NCI-H2107 treated with DMSO at 0.1 percent for 48 hours (cell line): ENCODE measurements around the gene ECSIT.

ENCODE experiments used
- DNase-seq: peaks from one replicate; lab custom pipeline; 2025; ENCODE audit not compliant: unreplicated experiment; lab: John Stamatoyannopoulos, UW

ECSIT gene

DNA sequence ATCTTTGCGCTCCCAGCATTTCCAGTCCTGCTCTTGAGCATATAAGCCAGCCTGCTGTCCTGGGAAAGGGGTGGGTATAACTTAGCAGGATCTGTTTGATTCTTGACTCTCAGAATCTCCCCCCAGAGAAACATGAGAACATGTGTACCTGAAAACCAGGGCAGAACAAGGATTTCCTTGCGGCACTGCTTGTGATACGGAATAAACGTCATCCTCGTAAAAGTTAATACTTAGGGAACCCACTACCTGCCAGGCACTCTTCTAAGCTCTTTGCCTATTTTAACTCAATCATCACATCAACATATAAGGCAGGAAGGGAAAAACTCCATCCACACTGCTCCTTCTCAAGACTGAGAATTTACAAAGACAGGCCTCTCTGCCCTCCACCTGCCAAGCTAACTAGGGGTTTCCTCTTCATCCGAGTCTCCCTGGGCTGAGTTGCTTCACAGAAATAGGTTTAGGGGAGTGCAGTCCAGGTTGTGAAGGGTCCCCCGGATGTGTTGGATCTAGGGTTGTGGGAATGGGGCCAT, 24.4 kb downstream of the ECSIT start:
- DNase-seq: no peak

DNA sequence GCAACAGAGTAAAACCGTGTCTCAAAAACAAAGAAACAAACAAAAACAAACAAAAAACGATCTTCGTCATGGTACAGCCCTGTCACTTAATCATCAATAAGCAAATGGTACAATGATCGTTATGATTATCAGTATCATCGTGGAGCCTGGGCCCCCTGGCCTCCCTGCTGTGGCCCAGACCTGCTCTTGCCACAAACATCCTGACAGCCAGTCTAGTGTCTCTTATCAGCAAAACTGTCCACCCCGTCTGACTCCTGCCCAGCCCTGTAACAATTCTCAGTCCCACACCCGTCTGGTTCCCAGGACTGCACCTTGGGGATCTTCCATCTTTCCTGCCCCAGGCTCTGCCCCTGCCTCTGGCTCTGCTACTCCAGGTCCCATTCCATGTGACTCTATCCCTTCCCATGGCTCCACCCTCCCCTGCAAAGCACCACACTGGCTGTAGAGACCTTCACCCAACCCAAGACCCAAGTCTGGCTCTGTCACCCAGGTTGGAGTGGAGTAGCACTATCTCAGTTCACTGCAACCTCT, 29.0 kb downstream of the ECSIT start:
- no peak for DNase-seq

DNA sequence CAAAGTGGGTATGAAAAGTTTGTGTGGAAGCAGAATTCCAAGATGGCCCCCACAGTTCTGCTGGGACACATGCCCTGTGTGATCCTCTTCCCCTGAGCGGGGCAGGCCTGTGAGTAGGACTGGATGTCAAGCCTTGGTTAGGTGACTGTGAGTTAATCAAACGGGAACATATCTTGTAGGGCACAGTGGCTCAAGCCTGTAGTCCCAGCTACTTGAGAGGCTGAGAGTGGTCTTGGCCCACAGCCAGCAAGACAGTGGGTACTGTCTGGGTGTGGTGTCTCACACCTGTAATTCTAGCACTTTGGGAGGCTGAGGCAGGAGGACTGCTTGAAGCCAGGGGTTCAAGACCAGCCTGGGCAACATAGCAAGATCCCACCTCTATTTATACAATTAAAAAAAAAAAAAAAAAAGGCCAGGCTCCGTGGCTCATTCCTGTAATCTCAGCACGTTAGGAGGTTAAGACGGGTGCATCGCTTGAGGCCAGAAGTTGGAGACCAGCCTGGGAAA, 29.7 kb downstream of the ECSIT start:
- no peak for DNase-seq

DNA sequence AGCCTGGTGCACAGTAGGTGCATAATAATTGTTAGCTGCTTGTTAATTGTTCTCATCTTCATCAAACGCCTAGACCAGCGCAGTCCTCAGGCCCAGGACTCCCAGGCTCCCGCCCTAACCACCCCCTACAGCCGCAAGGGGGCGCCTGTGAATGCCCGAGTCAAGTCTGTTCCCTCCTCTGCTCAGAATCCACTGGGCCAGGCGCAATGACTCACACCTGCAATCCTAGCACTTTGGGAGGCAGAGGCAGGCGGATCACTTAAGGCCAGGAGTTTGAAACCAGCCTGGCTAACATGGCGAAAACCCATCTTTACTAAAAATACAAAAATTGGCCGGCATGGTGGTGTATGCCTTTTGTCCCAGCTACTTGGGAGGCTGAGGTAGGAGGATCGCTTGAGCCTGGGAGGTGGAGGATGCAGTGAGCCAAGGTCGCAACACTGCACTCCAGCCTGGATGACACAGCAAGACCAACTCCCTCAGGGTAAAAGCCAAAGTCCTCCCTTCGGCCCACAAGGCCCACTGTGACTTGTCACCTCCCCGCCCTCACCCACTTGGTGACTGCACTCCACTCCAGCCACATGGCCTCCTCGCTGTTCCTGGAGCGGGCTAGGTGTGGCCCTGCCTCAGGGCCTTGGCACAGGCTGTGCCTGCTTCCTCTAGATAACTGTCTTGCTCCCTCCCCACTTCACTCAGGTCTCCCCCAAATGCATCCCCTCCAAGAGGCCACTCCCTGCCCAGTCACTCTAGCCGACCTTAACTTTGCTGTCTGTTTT, 32.4 kb downstream of the ECSIT start:
- no peak for DNase-seq

DNA sequence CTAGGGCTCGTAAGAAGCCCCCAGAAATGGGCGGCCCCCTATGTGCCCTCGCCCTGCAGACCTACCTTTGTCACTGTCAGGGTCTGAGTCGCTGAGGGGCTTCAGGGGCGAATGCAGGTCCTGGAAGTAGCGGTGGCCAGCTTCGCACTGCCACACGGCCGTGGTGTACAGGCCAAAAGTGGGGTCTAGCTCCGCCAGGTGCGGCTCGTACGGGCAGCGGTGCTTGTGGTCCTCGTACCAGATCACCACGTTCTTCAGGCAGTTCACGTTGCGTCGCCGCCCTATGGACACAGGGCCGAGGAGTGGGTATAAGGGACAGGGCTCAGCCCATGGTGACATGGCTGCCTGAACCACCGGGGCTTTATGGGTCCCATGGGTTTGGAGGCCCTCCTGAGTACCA, 33.0 kb downstream of the ECSIT start:
- no peak for DNase-seq

DNA sequence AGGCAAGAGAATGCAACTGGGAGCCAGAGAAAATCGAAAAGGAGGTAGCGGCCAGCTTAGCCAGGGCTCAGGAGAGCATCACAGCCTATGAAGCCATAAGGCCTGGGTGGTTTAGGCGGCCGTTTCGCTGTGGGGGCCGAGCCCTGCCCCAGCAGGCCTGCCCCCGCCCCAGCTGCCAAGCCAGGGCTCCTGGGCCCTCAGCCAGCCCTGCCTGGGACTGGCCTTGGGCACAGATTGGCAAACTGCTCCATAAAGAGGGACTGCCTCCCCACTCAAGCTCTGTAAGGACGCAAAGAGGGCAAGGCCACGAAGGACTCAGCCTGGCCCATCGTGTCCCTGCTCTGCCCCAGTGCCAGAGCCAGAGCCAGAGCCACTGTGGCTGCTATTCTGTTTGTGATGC, 33.5 kb downstream of the ECSIT start:
- no peak for DNase-seq

DNA sequence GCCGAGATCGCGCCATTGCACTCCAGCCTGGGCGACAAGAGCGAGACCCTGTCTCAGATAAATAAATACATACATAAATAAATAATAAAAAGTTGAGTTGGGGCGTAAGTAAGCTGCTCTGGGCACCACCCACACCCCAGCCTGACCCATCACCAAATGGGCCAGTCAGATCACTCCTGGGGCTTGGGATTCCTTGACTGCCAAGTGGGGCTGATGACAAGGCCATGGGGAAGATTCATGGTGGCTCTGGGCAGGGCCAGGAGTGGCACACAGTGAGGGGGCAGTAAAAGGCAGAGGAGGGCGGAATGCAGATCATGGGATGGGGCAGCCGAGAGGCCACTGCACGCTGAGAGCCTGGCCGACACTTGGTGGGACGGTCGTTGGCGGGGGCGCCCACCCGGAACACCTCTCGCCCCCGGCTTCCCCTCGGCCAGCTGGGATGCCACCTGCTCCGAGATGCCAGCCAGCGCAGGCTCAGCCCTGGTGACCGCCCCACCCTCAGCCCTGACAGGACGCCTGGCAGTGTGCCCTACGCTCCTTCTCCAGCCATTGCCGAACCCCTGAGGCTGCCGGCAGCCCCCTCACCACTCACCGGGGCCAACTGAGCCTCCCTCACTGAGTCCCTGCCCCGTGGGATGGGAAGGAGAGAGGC, 34.2 kb downstream of the ECSIT start:
- no peak for DNase-seq

DNA sequence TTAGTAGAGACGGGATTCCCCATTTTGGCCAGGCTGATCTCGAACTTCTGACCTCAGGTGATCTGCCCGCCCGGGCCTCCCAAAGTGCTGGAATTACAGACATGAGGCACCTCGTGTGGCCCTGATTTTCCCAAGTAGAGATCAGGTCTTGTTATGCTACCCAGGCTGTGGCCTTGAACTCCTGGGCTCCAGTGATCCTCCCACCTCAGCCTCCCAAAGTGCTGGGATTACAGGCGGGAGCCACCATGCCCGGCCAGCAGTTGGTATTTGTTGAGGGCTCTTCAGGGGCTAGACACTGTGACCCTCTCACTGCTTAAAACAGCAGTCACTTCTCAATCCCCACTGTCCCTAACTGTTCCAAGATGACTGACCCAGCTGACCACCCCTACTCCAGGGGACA, 39.6 kb downstream of the ECSIT start:
- no peak for DNase-seq

DNA sequence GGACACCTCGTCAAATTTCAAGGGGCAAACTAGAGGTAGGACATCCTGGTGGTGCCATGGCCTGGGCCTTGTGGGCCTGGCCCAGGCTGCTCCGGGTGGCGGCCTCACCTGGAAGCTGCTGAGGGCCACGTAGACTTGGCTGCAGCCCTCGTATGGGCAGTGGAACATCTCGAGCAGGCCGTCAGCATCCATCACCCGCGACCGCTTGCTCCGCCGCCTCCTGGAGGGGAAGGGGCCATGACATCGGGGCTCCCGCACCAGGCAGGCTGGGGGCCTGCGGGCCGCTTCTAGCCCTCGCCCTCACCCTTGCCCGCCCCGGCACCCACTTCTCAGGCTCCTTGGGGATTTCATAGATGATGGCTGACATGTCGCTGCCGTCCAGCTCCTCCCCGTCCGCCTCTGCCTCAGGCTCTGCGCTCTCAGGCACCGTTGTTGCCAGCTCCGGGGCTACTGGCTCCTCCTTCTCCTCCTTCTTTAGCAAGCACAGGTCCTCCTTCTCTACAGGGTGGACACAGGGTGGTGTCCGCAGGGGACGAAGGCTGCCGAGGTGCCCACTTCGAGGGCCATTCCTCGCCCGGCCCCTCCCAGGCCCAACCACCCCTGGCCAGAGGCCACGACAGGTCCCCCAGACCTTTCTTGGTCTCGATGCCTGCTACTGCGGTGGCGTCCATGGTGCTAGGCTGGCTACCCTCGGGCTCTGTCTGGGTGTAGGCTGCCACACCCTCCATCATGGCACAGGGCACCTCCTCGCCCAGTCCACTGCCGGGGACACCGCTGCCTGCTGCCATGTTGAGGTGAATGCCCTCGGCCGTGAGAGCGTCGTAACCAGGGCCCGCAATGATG, 42.1 kb downstream of the ECSIT start:
- DNase-seq: no peak

DNA sequence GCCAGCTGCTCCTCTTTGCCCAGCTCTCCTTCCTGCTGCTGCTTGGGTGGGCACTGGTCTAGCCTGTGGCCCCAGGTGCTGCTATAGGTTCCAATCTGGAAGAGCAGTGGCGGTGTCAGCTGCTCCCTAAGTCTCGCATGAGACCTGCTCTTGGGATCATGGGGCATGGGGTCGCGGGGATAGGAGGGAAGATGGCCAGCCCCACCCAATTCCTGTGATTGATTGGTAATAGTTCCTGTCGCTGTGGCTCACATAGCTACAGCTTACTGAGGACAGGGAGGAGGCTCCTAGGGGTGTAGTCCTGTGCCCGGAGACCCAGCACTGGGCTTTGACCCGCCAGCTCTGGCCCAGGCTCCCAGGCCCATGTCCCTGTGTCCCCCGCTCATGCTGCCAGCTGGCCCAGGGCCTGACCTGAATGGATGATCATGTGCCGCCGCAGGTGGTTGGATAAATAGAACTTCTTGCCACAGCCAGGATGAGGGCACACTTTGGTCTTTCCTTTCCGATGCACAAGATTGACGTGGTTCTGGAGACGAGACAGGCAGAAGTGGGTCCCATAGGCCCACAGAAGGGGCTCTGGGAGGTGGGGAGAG, 43.6 kb downstream of the ECSIT start:
- no peak for DNase-seq

DNA sequence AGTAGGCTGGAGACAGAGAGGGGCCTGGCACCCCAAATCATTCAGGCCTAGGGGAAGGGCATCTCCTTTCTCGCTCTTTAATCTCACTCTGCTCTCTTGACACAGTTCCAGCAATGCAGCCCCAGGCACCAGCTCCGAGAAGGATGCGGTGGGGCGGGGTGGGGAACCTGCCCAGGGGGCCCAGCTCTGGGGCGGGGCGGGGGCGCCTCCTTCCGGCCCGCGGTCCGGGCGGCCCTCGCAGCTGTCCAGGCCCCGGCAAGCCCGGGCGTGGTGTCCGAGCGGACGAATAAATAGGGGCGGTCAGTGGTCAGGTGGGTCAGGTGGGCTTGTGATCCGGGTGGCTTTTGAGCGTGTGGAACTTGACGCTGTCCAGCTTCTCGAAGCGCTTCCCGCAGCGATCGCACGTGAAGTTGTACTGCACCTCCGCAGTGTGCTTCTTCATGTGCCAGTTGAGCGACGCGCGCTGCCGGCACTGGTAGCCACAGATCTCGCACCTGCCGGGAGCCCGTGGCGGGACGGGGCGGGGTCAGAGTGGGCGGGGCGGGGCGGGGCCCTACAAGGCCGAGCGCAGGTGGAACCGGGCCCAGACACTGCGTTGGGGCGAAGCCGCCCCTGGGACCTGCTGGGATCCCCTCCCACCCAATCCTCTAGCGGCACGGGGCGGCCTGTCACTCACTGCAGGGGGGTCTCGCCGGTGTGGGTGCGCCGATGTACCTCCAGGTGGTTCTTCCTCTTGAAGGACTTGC, 45.4 kb downstream of the ECSIT start:
- DNase-seq: no peak

DNA sequence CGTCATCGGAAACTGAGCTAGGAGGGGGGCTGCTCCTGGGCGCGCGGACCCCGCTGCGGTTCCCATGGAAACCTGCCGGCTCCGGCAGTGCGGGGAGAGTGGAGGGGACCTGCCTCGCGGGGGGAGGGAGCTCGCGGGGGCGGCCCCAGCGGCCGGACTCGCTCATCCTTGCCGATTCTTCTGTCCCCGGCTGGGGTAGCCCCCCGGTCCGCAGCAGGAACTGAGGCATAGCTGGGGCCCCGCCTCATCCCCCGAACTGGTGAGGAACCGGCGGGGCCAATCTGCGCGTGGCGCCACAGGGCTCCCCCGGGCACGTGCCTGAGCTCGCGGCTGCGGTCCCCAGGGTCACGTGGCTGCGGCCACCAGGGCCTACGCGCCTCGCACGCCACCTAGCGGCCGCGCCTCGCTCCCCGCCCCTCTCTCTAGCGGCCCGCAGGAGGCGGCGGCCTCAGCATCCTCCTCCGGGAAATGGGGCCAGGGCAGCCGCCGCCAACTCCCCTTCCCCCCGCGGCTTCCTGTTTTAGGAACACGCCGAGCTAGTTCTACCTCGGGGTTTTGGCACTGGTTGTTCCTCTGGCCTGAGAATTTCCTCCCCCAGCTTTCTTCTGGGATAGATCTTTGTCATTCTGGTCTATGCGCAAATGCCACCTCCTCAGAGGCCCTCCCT, 46.4 kb downstream of the ECSIT start:
- peak; percentile 20 for DNase-seq

DNA sequence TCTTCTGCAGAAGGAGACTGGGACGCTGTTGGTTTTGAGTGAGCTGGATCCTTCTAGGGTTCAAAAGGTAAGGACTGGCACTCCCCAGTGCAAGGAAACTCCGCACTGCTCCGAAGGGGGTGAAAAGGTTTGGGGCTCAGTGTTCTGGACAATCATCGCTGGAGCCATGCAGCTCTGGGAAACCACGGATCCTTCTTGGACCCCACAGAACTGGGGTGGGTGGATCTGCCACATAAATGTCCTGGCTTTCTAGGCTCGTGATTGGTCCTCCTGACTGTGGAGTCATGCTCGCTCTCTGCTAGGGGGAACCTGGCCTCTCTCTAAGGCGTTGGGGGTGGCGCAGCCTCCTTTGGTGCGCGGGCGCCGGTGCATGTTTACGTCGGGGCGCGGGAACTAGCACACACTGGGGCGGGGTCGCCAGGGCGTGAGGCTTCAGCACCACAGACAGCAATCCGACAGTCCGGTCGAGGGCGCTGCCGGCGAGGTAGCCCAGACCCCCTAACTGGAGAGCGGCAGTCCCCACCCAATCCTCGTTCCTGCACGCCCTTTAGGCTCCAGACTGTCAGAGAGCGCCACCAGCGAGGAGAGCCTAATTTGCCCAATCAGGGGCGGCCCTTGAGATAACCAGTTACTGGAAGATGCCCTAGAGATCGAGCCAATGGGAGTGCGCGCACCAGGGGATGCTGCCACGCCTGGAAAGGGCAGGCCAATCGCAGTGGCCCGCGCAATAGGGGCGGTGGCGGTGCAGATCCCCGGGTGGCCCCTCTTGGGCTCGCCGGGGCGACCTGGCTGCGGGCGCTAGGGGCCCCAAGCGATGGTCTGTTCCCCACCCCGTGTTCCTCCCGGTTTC, 47.2 kb downstream of the ECSIT start:
- peak; percentile 84 for DNase-seq

DNA sequence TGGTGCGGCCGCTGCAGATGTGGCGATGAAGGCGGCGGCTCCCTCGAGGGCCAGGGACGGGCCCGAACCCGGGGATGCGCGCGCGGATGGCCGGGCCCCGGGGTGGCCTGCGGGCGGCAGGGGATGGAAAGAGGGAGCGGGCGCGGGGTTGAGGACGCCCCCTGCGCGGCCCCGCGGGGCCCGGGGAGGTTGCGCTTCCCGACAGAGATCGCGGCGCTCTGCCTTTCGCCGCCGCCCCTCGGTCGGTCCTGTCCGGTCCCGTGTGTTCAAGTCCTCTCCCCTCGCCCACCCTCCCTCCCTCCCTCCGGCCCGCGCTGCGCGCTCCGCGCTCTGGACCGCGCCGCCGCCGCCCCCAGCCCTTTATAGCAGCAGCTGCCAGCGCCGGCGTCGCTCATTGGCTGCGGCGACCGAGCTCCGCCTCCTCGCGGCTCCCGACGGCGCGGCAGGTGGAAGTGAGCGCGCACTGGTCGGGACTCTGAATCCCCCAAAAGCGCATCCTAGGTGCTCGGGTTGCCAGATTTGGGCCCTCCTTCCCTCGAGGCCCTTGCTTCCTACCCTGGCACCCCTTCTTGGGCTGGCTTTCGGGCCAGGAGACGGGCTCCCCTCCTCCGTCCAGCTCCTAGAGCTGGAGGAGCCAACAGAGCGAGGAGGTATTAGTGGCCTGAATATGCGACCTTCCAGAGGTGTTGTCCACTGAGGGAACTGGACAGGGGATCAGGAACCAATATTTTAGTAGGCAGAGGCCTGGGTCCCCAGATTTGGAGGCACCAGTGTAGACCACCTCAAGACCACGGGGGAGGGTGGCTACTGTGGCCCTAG, 48.0 kb downstream of the ECSIT start, which contains the start of gene ELAVL3:
Gene ELAVL3 (minus strand): TSS at position 332 of the 819 bp plus-strand sequence. CDS start 438 bp downstream, outside the sequence.
- DNase-seq: no peak

DNA sequence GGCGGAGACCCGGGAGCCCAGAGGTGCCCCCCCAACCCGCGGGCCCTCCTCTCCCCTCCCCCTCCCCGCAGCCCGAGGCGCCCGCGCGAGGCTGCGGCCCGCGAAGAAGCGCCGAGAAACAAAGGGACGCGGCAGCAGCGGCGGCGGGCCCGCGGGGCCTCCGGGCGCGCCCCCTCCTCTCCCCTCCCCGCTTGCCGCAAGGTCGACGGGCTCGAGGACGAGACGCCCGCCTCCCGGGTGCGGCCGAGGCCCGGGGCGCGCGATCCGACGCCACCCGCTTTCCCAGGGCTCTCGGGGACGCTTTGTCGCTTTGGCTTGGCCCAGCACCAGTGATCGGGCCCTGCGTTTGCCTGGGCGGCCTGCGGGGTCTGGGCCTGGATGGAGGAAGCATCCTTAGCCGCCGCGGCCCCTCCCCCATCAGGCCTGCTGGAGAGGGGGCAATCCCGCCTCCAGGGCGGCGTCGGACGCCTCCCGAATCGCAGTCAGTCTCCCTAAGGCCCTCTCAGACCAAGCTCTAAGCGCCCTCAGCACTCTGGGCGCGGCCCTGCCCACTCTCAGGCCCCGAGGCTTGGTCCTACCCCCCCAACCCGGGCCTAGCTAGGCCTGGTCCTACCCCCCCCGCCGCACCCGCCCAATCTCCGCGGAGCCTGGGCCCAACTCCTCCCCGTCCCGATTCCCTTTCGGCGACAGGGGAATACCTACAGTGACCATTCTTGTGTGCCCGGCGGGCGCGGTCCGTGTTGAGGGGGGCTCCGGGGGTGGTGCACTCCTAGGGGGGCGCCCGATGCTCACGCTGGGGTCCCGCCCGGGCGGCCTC, 48.8 kb downstream of the ECSIT start:
- DNase-seq: no peak

DNA sequence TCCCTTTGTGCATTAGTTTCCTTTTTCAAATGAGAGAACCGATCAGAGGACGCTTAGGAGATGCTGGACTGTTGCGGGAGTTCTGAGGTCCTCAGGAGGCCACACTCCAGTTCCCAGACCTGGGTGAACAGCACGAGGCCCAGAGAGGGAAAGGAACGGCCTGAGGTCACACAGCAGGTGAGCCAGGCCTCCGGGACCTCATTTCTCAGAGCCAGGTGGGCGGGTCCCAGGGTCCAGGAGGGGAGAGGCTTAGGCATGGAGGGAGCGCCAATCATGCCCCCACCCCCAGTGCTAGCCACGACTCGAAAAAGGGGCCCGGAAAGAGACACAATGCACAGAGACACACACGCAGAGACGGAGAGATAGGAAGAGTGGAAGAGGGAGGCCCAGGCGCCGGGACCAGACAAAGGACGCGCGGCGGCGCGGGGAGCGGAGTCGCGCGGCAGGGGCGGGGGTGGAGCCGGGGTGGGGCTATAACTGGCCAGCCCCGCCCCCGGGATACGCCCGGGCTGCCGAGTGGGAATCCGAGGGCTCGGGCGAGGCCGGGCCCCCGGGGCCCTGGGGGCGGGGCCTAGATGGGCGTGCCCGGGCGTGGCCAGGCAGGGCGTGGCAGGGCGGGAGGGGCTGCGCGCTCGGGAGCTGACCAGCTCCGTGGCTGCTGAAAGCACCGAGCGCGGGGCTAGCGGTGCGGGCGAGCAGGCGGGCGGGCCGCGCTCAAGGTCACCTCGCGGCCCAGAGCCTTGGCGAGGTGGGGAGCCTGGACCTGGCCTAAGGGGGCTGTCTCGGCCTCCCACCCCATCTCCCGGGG, 49.6 kb downstream of the ECSIT start:
- no peak for DNase-seq
